Measurements from ENCODE around the gene PTEN.

The PTEN gene

GRCh38 chr10:87844837-87845623, 18.4 kb upstream of the PTEN start:
- TF ChIP-seq PRDM10 (tag by site-specific recombination; IDR thresholded peaks at IDR 0.05), result peak; percentile 73
- TF ChIP-seq ZBTB17 (tag by site-specific recombination; IDR thresholded peaks at IDR 0.05), result no peak
- TF ChIP-seq GLI2 (tag by site-specific recombination; IDR thresholded peaks at IDR 0.05; ENCODE audit: borderline replicate concordance, low read depth), result no peak
- peak; percentile 94 for TF ChIP-seq SCRT2 (tag by site-specific recombination; IDR thresholded peaks at IDR 0.05)
- peak; percentile 64; the same call in 1 of the 2 replicates for TF ChIP-seq SCRT1 (tag by site-specific recombination; IDR thresholded peaks at IDR 0.05; ENCODE audit: borderline replicate concordance)
- no peak for TF ChIP-seq ZNF514 (tag by site-specific recombination; IDR thresholded peaks at IDR 0.05)
- TF ChIP-seq ZNF660 (tag by site-specific recombination; IDR thresholded peaks at IDR 0.05), result 0 out of 2 replicates have a peak, but pooled peaks have one; percentile 49
- ChIA-PET POLR2A (interaction anchor here (1.0 to 2.2 kb wide), 3 partner anchors 17 to 27 kb away, joined by 5 to 29 read pairs (median 24); partner anchors contain the start of genes ATAD1, KLLN and PTEN), CTCF (interaction anchor here (0.6 to 2.4 kb wide), 5 partner anchors 16 to 189 kb away, joined by 3 to 11 read pairs (median 3); no protein-coding TSS in a partner anchor)
- Histone ChIP-seq H3K4me1 (ENCODE audit: control insufficient read depth, insufficient read depth, low read length) (peaks cover 15% of the 10 kb centered on the region), H3K9me3 (ENCODE audit: control insufficient read depth, insufficient read depth, low read depth, low read length) (no peaks in the 10 kb centered on the region), H3K4me3 (ENCODE audit: low read depth, low read length) (no peak overlapping the region), H3K27ac (ENCODE audit: extremely low read depth, low read depth, low read length) (no peak overlapping the region), H3K36me3 (ENCODE audit: control insufficient read depth in 2 of 2, insufficient read depth in 1 of 2, low read length in 2 of 2) (no peaks in the 10 kb centered on the region)

- Histone ChIP-seq H3K4me1 (ENCODE audit: control insufficient read depth, insufficient read depth, low read length) (peaks cover 19% of the 10 kb centered on the region), H3K36me3 (ENCODE audit: control insufficient read depth in 2 of 2, insufficient read depth in 1 of 2, low read length in 2 of 2) (no peaks in the 10 kb centered on the region), H3K9me3 (ENCODE audit: control insufficient read depth, insufficient read depth, low read depth, low read length) (no peaks in the 10 kb centered on the region), H3K27ac (ENCODE audit: extremely low read depth, low read depth, low read length) (no peak overlapping the region), H3K4me3 (ENCODE audit: low read depth, low read length) (no peak overlapping the region; the same call in 1 of the 2 replicates)
- ChIA-PET POLR2A (interaction anchor here (1.0 to 2.2 kb wide), 3 partner anchors 17 to 27 kb away, joined by 5 to 29 read pairs (median 24); partner anchors contain the start of genes ATAD1, KLLN and PTEN), CTCF (interaction anchor here (0.6 to 2.4 kb wide), 8 partner anchors 14 to 235 kb away, joined by 3 to 11 read pairs (median 3); no protein-coding TSS in a partner anchor)
- TF ChIP-seq ZNF404 (tag by site-specific recombination; IDR thresholded peaks at IDR 0.05) (no peak), ZNF311 (tag by site-specific recombination; IDR thresholded peaks at IDR 0.05; ENCODE audit: borderline replicate concordance) (no peak), ZNF48 (tag by site-specific recombination; IDR thresholded peaks at IDR 0.05) (no peak), ZNF529 (tag by site-specific recombination; IDR thresholded peaks at IDR 0.05; ENCODE audit: insufficient replicate concordance) (no peak), ZNF16 (tag by site-specific recombination; IDR thresholded peaks at IDR 0.05; ENCODE audit: low read depth) (no peak), ZNF37A (tag by site-specific recombination; IDR thresholded peaks at IDR 0.05) (no peak), ZNF280C (tag by site-specific recombination; IDR thresholded peaks at IDR 0.05) (no peak), ZNF10 (tag by site-specific recombination; IDR thresholded peaks at IDR 0.05) (no peak), OVOL3 (tag by site-specific recombination; IDR thresholded peaks at IDR 0.05) (no peak), ZIC2 (tag by site-specific recombination; IDR thresholded peaks at IDR 0.05) (no peak), ZFHX2 (tag by site-specific recombination; conservative IDR thresholded peaks at IDR 0.05) (no peak), ZNF623 (tag by site-specific recombination; IDR thresholded peaks at IDR 0.05) (no peak), ZNF558 (tag by site-specific recombination; IDR thresholded peaks at IDR 0.05) (no peak)
Measured at GRCh38 chr10:87845624-87845998, 17.8 kb upstream of the PTEN start.

Data from HEK293 (cell line).